H9 (cell line): ENCODE data around the gene PLEKHD1. TPM values are rescaled to one million over a fixed set of nuclear protein-coding genes. Genes with fewer than 3 reads are reported as not detected.

ENCODE experiments used
- DNase-seq: peaks from one replicate; pipeline ENCODE4 v3.0.0-alpha.2; 2017
- H2AFZ ChIP-seq: one replicate; pipeline ENCODE4 v1.6.1; 2013; ENCODE audit warnings: mild to moderate bottlenecking, low read length, control low read depth, moderate library complexity
- H2AK5ac ChIP-seq: 2 replicates; pipeline ENCODE4 v1.6.1; 2013; ENCODE audit warnings: low read length, control low read depth, mixed read lengths; ENCODE audit not compliant: insufficient read length
- H2BK120ac ChIP-seq: one replicate; pipeline ENCODE4 v1.6.1; 2013; ENCODE audit warnings: low read depth, mild to moderate bottlenecking, low read length, control low read depth, inconsistent platforms; ENCODE audit not compliant: poor library complexity, severe bottlenecking
- H2BK12ac ChIP-seq: 2 replicates; pipeline ENCODE4 v1.6.1; 2013; ENCODE audit warnings: low read length, control low read depth, mixed read lengths, low read depth; ENCODE audit not compliant: insufficient read length
- H2BK15ac ChIP-seq: 2 replicates; pipeline ENCODE4 v1.6.1; 2013; ENCODE audit warnings: low read depth, low read length, control low read depth
- H2BK20ac ChIP-seq: one replicate; pipeline ENCODE4 v1.6.1; 2013; ENCODE audit warnings: low read depth, mild to moderate bottlenecking, low read length, control low read depth, inconsistent platforms; ENCODE audit not compliant: poor library complexity, severe bottlenecking
- H2BK5ac ChIP-seq: 2 replicates; pipeline ENCODE4 v1.6.1; 2013; ENCODE audit warnings: low read length, control low read depth, mixed read lengths; ENCODE audit not compliant: insufficient read length
- H3K14ac ChIP-seq: 2 replicates; pipeline ENCODE4 v1.6.1; 2013; ENCODE audit warnings: low read length, control low read depth; ENCODE audit not compliant: insufficient read depth
- H3K18ac ChIP-seq: 2 replicates; pipeline ENCODE4 v1.6.1; 2013; ENCODE audit warnings: low read depth, mild to moderate bottlenecking, mixed read lengths, low read length, control low read depth; ENCODE audit not compliant: insufficient read length
- H3K23ac ChIP-seq: 2 replicates; pipeline ENCODE4 v1.6.1; 2013; ENCODE audit warnings: low read length, control low read depth, mixed read lengths, low read depth; ENCODE audit not compliant: insufficient read length
- H3K23me2 ChIP-seq: 2 replicates; pipeline ENCODE4 v1.6.1; 2013; ENCODE audit warnings: low read depth, mild to moderate bottlenecking, mixed read lengths, low read length, control low read depth; ENCODE audit not compliant: insufficient read length, poor library complexity, severe bottlenecking
- H3K27ac ChIP-seq: 2 replicates; pipeline ENCODE4 v1.5.1; 2013; ENCODE audit warnings: low read length, control low read depth, mixed read lengths, low read depth; ENCODE audit not compliant: insufficient read length
- H3K27me3 ChIP-seq: 2 replicates; pipeline ENCODE4 v1.6.1; 2013; ENCODE audit warnings: low read length, control low read depth, inconsistent platforms; ENCODE audit not compliant: insufficient read depth
- H3K4ac ChIP-seq: 2 replicates; pipeline ENCODE4 v1.6.1; 2013; ENCODE audit warnings: low read depth, mild to moderate bottlenecking, control low read depth, inconsistent platforms, low read length, moderate library complexity
- H3K4me1 ChIP-seq: 2 replicates; pipeline ENCODE4 v1.6.1; 2013; ENCODE audit warnings: low read length, control low read depth, inconsistent platforms; ENCODE audit not compliant: insufficient read depth
- H3K4me2 ChIP-seq: 2 replicates; pipeline ENCODE4 v1.6.1; 2013; ENCODE audit warnings: low read length, control low read depth, mixed read lengths; ENCODE audit not compliant: insufficient read length, insufficient read depth
- H3K56ac ChIP-seq: 2 replicates; pipeline ENCODE4 v1.6.1; 2013; ENCODE audit warnings: low read depth, mild to moderate bottlenecking, mixed read lengths, low read length, control low read depth; ENCODE audit not compliant: insufficient read length
- H3K79me1 ChIP-seq: 2 replicates; pipeline ENCODE4 v1.6.1; 2013; ENCODE audit warnings: low read depth, mild to moderate bottlenecking, moderate library complexity, low read length, control low read depth, inconsistent platforms; ENCODE audit not compliant: insufficient read depth, poor library complexity, severe bottlenecking
- H3K79me2 ChIP-seq: 2 replicates; pipeline ENCODE4 v1.6.1; 2013; ENCODE audit warnings: low read length, control low read depth, inconsistent platforms; ENCODE audit not compliant: insufficient read depth
- H3K9ac ChIP-seq: 2 replicates; pipeline ENCODE4 v1.6.1; 2013; ENCODE audit warnings: low read length, control low read depth, mixed read lengths; ENCODE audit not compliant: insufficient read length; ENCODE audit errors: extremely low read depth
- H3K9me3 ChIP-seq: one replicate; pipeline ENCODE4 v1.6.1; 2013; ENCODE audit warnings: low read depth, low read length, inconsistent platforms; ENCODE audit not compliant: control insufficient read depth
- H3T11ph ChIP-seq: one replicate; pipeline ENCODE4 v1.6.1; 2013; ENCODE audit warnings: mild to moderate bottlenecking, low read length, control low read depth, inconsistent platforms
- H4K20me1 ChIP-seq: one replicate; pipeline ENCODE4 v1.6.1; 2013; ENCODE audit not compliant: control insufficient read depth, insufficient read length, insufficient read depth
- H4K5ac ChIP-seq: 2 replicates; pipeline ENCODE4 v1.6.1; 2013; ENCODE audit warnings: low read depth, mild to moderate bottlenecking, mixed read lengths, low read length, control low read depth; ENCODE audit not compliant: insufficient read length
- H4K8ac ChIP-seq: replicated peaks from 2 replicates; pipeline ENCODE4 v1.6.1; 2013; ENCODE audit warnings: low read length, control low read depth, mixed read lengths, low read depth; ENCODE audit not compliant: insufficient read length
- H4K91ac ChIP-seq: 2 replicates; pipeline ENCODE4 v1.6.1; 2013; ENCODE audit warnings: low read depth, mild to moderate bottlenecking, moderate library complexity, mixed read lengths, low read length, control low read depth; ENCODE audit not compliant: insufficient read length
- H3K27ac Mint-ChIP-seq, 3 experiments: 2 replicates in 2 of 3; 3 replicates in 1 of 3; pipeline ENCODE4 v1.8.0; 2020 to 2021; ENCODE audit warnings: mixed read lengths in 3 of 3, mild to moderate bottlenecking in 1 of 3, moderate library complexity in 1 of 3
- H3K27me3 Mint-ChIP-seq: 2 replicates; pipeline ENCODE4 v1.8.0; 2021; ENCODE audit warnings: low read depth, mild to moderate bottlenecking, moderate library complexity, mixed read lengths
- H3K36me3 Mint-ChIP-seq, 3 experiments: 2 replicates in 2 of 3; 3 replicates in 1 of 3; pipeline ENCODE4 v1.8.0; 2020 to 2021; ENCODE audit warnings: low read depth in 3 of 3, mixed read lengths in 3 of 3; ENCODE audit not compliant: insufficient read depth in 1 of 3
- H3K4me1 Mint-ChIP-seq, 2 experiments: 2 replicates each; pipeline ENCODE4 v1.8.0; 2020; ENCODE audit warnings: mixed read lengths in 2 of 2
- H3K4me3 Mint-ChIP-seq, 2 experiments: 2 replicates in 1 of 2; 3 replicates in 1 of 2; pipeline ENCODE4 v1.8.0; 2020 to 2021; ENCODE audit warnings: mild to moderate bottlenecking in 2 of 2, mixed read lengths in 2 of 2, moderate library complexity in 1 of 2
- H3K9me3 Mint-ChIP-seq, 2 experiments: 2 replicates in 1 of 2; 3 replicates in 1 of 2; pipeline ENCODE4 v1.8.0; 2020; ENCODE audit warnings: mild to moderate bottlenecking in 2 of 2, mixed read lengths in 2 of 2, moderate library complexity in 1 of 2
- WGBS: extraction: QIAGEN DNeasy Blood & Tissue Kit; methylation state at CpG from one replicate; pipeline ENCODE4 v1.1.7; 2013; ENCODE audit warnings: missing lambda C conversion rate, low lambda C conversion rate, mixed read lengths; ENCODE audit not compliant: insufficient read length; ENCODE audit errors: extremely low coverage; 5-methylcytosine and 5-hydroxymethylcytosine counted together
- total RNA-seq: library from RNA; stranded (reverse); gene quantifications from 2 replicates; pipeline ENCODE4 v1.2.1, GENCODE V29; 2021
- TF ChIP-seq, protein P1 (sequence below): fragments of 200-600 bp; sonication (generic); conservative IDR thresholded peaks from 3 replicates; pipeline ENCODE4 v1.8.0; 2021; ENCODE audit warnings: antibody characterized with exemption, mild to moderate bottlenecking

The PLEKHD1 gene
- total RNA-seq, 1 experiment from 2014 or later = 0.37 TPM

DNA sequence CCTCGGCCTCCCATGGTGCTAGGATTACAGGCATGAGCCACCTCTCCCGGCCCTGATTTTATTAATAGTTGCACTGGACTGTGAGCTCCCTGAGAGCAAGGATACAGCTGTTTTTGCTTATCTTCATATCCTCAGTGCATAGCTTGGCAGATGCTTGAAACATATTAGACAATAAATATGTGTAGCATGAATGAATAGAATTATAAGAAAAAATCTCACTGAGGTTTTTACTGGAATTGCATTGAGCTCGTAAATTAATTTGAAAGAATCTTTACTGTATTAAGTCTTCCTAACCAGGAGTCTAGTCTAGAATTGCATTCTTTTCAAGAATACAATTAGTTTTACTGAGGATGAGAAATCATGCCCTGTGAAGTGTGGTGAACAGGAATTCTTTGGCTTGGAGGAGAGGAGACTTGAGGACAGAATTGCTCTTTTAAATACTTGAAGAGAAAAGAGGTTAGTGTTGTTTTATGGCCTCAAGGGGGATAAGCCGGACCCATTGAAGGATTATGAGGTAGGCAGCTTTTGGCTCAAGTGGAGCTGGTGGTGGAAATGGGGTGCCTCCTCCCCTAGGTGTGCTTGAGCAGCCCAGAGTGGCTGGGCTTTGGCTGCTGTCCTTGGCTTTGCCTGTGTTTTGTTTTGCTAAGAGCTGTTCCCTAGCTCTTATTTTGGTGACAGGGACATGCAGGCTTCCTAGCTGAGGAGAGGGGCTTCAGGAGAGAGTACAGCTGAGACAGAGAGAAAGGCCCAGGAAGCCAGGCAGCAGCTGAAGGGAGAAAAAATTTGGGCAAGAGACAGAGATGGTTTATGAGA lies 34.0 kb downstream of the PLEKHD1 start:
- Histone ChIP-seq H3K9me3 (no peaks in the 10 kb centered on the region), H2BK120ac (no peak overlapping the region), H3K23ac (no peak overlapping the region), H2BK5ac (no peak overlapping the region), H3K79me1 (no peaks in the 10 kb centered on the region), H3K18ac (peak overlapping the region; percentile 7), H2BK15ac (no peak overlapping the region), H3T11ph (no peak overlapping the region), H3K56ac (no peak overlapping the region), H4K5ac (no peak overlapping the region), H3K23me2 (no peaks in the 10 kb centered on the region), H3K4me1 (no peaks in the 10 kb centered on the region; the same call in 1 of the 2 replicates), H3K27me3 (no peaks in the 10 kb centered on the region), H3K14ac (no peak overlapping the region), H3K27ac (no peak overlapping the region), H2BK20ac (no peak overlapping the region), H2AFZ (no peak overlapping the region), H2AK5ac (no peak overlapping the region), H4K8ac (no peak overlapping the region), H4K91ac (no peak overlapping the region), H3K4ac (no peak overlapping the region), H3K79me2 (no peaks in the 10 kb centered on the region), H4K20me1 (no peaks in the 10 kb centered on the region), H3K4me2 (no peak overlapping the region), H3K9ac (no peak overlapping the region), H2BK12ac (no peak overlapping the region)
- peaks cover 3% of the 10 kb centered on the region for H3K27me3 Mint-ChIP-seq
- H3K4me1 Mint-ChIP-seq = peaks cover 26% of the 10 kb centered on the region in 2 experiments
- DNase-seq = no peak
- H3K27ac Mint-ChIP-seq = peak overlapping the region in 1 of 3 experiments; percentile 85; a peak in 2 of 7 replicates
- H3K9me3 Mint-ChIP-seq = peaks cover 4 to 5% of the 10 kb centered on the region in 2 experiments; a peak in 3 of 5 replicates
- no peak overlapping the region for H3K4me3 Mint-ChIP-seq
- H3K36me3 Mint-ChIP-seq = peaks cover 0 to 5% (median 3%) of the 10 kb centered on the region in 3 experiments; a peak in 1 of 7 replicates
- no CpG with 5 or more reads among the region's 4 CpGs for WGBS
- TF ChIP-seq, protein P1, sequence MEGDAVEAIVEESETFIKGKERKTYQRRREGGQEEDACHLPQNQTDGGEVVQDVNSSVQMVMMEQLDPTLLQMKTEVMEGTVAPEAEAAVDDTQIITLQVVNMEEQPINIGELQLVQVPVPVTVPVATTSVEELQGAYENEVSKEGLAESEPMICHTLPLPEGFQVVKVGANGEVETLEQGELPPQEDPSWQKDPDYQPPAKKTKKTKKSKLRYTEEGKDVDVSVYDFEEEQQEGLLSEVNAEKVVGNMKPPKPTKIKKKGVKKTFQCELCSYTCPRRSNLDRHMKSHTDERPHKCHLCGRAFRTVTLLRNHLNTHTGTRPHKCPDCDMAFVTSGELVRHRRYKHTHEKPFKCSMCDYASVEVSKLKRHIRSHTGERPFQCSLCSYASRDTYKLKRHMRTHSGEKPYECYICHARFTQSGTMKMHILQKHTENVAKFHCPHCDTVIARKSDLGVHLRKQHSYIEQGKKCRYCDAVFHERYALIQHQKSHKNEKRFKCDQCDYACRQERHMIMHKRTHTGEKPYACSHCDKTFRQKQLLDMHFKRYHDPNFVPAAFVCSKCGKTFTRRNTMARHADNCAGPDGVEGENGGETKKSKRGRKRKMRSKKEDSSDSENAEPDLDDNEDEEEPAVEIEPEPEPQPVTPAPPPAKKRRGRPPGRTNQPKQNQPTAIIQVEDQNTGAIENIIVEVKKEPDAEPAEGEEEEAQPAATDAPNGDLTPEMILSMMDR = no peak
